HepG2 (cell line): ENCODE measurements around the gene TANC1. TPM values are rescaled to one million over a fixed set of nuclear protein-coding genes. Genes with fewer than 3 reads are reported as not detected.

Source experiments
- ATAC-seq: fragments of 200-7000 bp; cut with Tn5 transposase; 3 replicates; pipeline ENCODE4 v1.9.1; 2020; ENCODE audit warnings: mild to moderate bottlenecking, moderate library complexity
- BruUV-seq: library from RNA; stranded (reverse); fragments of 400-500 nt; replicated peaks from 2 replicates; lab custom pipeline; 2021; lab: Mats Ljungman, UMichigan
- CTCF ChIA-PET: fragments of 300-600 bp; formaldehyde crosslinking; extraction: SDS; loops from one replicate; lab custom pipeline; 2021; ENCODE audit warnings: low total read pairs, inconsistent platforms, low intra/inter-chr PET ratio; lab: Yijun Ruan, JAX
- POLR2A ChIA-PET: fragments of 350-600 bp; sonication (Branson Sonifier 250); formaldehyde crosslinking; loops from one replicate; lab custom pipeline; 2020; ENCODE audit warnings: antibody characterized with exemption, inconsistent platforms; lab: Yijun Ruan, JAX
- DNase-seq: peaks from one replicate; pipeline ENCODE4 v3.0.0-alpha.2; 2015; ENCODE audit warnings: low spot score
- FAIRE-seq: peaks from 3 replicates; lab custom pipeline; 2011; peaks lifted over from hg19 to GRCh38; lab: Jason Lieb, UNC
- H2AFZ ChIP-seq: one replicate; pipeline ENCODE4 v1.6.1; 2011; ENCODE audit warnings: low read length, inconsistent platforms
- H3K27ac ChIP-seq: fragments of 300-600 bp; 3 replicates; pipeline ENCODE4 v1.8.0; 2011; ENCODE audit warnings: mixed run types, mild to moderate bottlenecking, mixed read lengths, low read length, inconsistent platforms; ENCODE audit not compliant: insufficient read depth; ENCODE audit errors: extremely low read length
- H3K27me3 ChIP-seq, 2 experiments: fragments of 200-600 bp in 1 of 2; 2 replicates in 1 of 2; 3 replicates in 1 of 2; pipeline versions ENCODE4 v1.6.0 to v1.8.0; 2011; ENCODE audit warnings: low read length in 2 of 2, mild to moderate bottlenecking in 2 of 2, moderate library complexity in 2 of 2, inconsistent platforms in 1 of 2; ENCODE audit not compliant: insufficient read depth in 2 of 2, control insufficient read depth in 1 of 2
- H3K36me3 ChIP-seq, 2 experiments: fragments of 200-600 bp in 1 of 2; replicated peaks in 1 of 2; 2 replicates in 1 of 2; 3 replicates in 1 of 2; pipeline versions ENCODE4 v1.5.1 to v1.8.0; 2011; ENCODE audit warnings: low read length in 2 of 2, inconsistent platforms in 1 of 2; ENCODE audit not compliant: insufficient read depth in 2 of 2, control insufficient read depth in 1 of 2
- H3K4me1 ChIP-seq: 2 replicates; pipeline ENCODE4 v1.5.1; 2012; ENCODE audit warnings: low read length, inconsistent platforms; ENCODE audit not compliant: insufficient read depth
- H3K4me2 ChIP-seq: 2 replicates; pipeline ENCODE4 v1.6.0; 2011; ENCODE audit warnings: low read depth, low read length, inconsistent platforms
- H3K4me3 ChIP-seq, 3 experiments: fragments of 200-600 bp in 1 of 3; sonication (generic), shearing (Covaris generic) in 1 of 3; replicated peaks in 1 of 3; 2 replicates each; pipeline ENCODE4 v1.5.1; 2011 to 2016; ENCODE audit warnings: low read length in 3 of 3, inconsistent platforms in 2 of 3, low read depth in 2 of 3, mild to moderate bottlenecking in 2 of 3, control low read depth in 1 of 3, mixed read lengths in 1 of 3; ENCODE audit not compliant: insufficient read depth in 1 of 3
- H3K79me2 ChIP-seq: one replicate; pipeline ENCODE4 v1.6.1; 2011; ENCODE audit warnings: low read length, inconsistent platforms; ENCODE audit not compliant: insufficient read depth
- H3K9ac ChIP-seq: 2 replicates; pipeline ENCODE4 v1.6.0; 2011; ENCODE audit warnings: mild to moderate bottlenecking, low read depth, low read length, inconsistent platforms; ENCODE audit not compliant: insufficient read depth
- H3K9me3 ChIP-seq: 2 replicates; pipeline ENCODE4 v1.5.1; 2012; ENCODE audit warnings: mild to moderate bottlenecking, low read length
- H4K20me1 ChIP-seq: 2 replicates; pipeline ENCODE4 v1.6.0; 2011; ENCODE audit warnings: inconsistent platforms, mild to moderate bottlenecking, low read length, moderate library complexity; ENCODE audit not compliant: insufficient read depth
- ARID3A ChIP-seq: IDR thresholded peaks from 2 replicates; pipeline ENCODE4 v1.6.1; 2012; ENCODE audit warnings: low read depth, low read length, improper control_type of control experiment
- CEBPG ChIP-seq: IDR thresholded peaks from 2 replicates; pipeline ENCODE4 v1.6.1; 2016
- FOXJ3 ChIP-seq: sonication (generic); formaldehyde crosslinking; IDR thresholded peaks from 2 replicates; pipeline ENCODE4 v1.4.0; 2020; ENCODE audit warnings: missing genetic modification reagents, mild to moderate bottlenecking, borderline replicate concordance
- GMEB1 ChIP-seq: sonication (generic); formaldehyde crosslinking; IDR thresholded peaks from 2 replicates; pipeline ENCODE4 v1.5.1; 2020; ENCODE audit warnings: missing genetic modification reagents, mild to moderate bottlenecking, borderline replicate concordance
- MAX ChIP-seq: IDR thresholded peaks from 2 replicates; pipeline ENCODE4 v1.6.1; 2012; ENCODE audit warnings: inconsistent platforms
- ZKSCAN8 ChIP-seq: IDR thresholded peaks from 2 replicates; pipeline ENCODE4 v1.6.1; 2016; ENCODE audit warnings: borderline replicate concordance, missing genetic modification reagents, missing compliant biosample characterization
- ZNF335 ChIP-seq: sonication (generic); formaldehyde crosslinking; IDR thresholded peaks from 2 replicates; pipeline ENCODE4 v1.4.0; 2020; ENCODE audit warnings: missing genetic modification reagents
- WGBS: methylation state at CpG from one replicate; pipeline ENCODE4 v1.1.6; 2017; ENCODE audit warnings: low lambda C conversion rate; 5-methylcytosine and 5-hydroxymethylcytosine counted together
- in situ Hi-C: cut with HindIII; loops from 2 replicates; pipeline ENCODE4 v1.10.0; 2017; ENCODE audit warnings: low pct_unique_long_range_greater_than_20kb; ENCODE audit not compliant: extremely low pct_ligation_motif_present
- intact Hi-C: fragments of 100-400 bp; cut with micrococcal nuclease; formaldehyde crosslinking; loops from one replicate; pipeline ENCODE4 v1.10.0; 2022; ENCODE audit not compliant: unreplicated experiment
- polyA plus RNA-seq, 8 experiments: library from polyadenylated mRNA; depleted of rRNA in 3 of 8; stranded (reverse) in 7 of 8; unstranded in 1 of 8; fragments of >200 nt; fragmentation: Illumina TruSeq in 4 of 8; extraction: Trizol in 4 of 8; gene quantifications; 2 replicates each; pipeline versions ENCODE4 v1.2.1 to v1.2.3, GENCODE V29; 2011 to 2016; ENCODE audit warnings: low read depth in 4 of 8, missing spikeins in 1 of 8, mixed read lengths in 1 of 8; ENCODE audit not compliant: insufficient read depth in 1 of 8
- total RNA-seq, 5 experiments: library from RNA; depleted of rRNA; stranded (reverse); fragments of >200 nt; fragmentation: Illumina TruSeq; extraction: Trizol; gene quantifications; 2 replicates each; pipeline ENCODE4 v1.2.3, GENCODE V29; 2016; ENCODE audit warnings: low read depth in 1 of 5

Gene TANC1
- total and polyA plus RNA-seq, 2 of the 13 experiments (the other 11 are each of a cell fraction or from before 2014, with no cell fraction given): 2.3 to 5.6 TPM

- intact Hi-C loops: loop anchor here (1.0 to 5.0 kb wide), 3 partner anchors 83 to 218 kb away; no protein-coding TSS in a partner anchor
These were observed 150.5 kb downstream of the TANC1 start for GRCh38 chr2:159118859-159119500.

More at GRCh38 chr2:159118859-159119500, 150.5 kb downstream of the TANC1 start:
- 57% methylated on average over 2 of the region's 2 CpGs for WGBS
- Histone ChIP-seq H3K4me2 (no peak overlapping the region), H3K4me1 (peaks cover under 1% of the 10 kb centered on the region; the same call in 1 of the 2 replicates), H3K27ac (no peak overlapping the region), H3K4me3 (no peak overlapping the region), H4K20me1 (no peaks in the 10 kb centered on the region), H3K27me3 (no peaks in the 10 kb centered on the region), H3K36me3 (no peaks in the 10 kb centered on the region), H3K9ac (no peak overlapping the region), H3K79me2 (no peaks in the 10 kb centered on the region), H2AFZ (no peak overlapping the region), H3K9me3 (no peaks in the 10 kb centered on the region)
- no TSS peak for BruUV-seq
- ChIA-PET CTCF (interaction anchor here (2.5 to 3.4 kb wide), 2 partner anchors 83 to 217 kb away, joined by 18 to 71 read pairs; no protein-coding TSS in a partner anchor), POLR2A (interaction anchor here (1.3 kb wide), 1 partner anchor 83 kb away, joined by 6 read pairs; no protein-coding TSS in a partner anchor)
- TF ChIP-seq ZKSCAN8 (CRISPR knock-in tag) (no peak), ARID3A (no peak), CEBPG (CRISPR knock-in tag) (no peak), MAX (no peak), GMEB1 (CRISPR knock-in tag) (no peak), FOXJ3 (CRISPR knock-in tag) (0 out of 2 replicates have a peak, but pooled peaks have one; percentile 27), ZNF335 (no peak)
- in situ Hi-C loops: loop anchor here (10.0 kb wide), 1 partner anchor 84 kb away; no protein-coding TSS in a partner anchor
- DNase-seq (no peak), FAIRE-seq (no peak), ATAC-seq (no peak)
